ENCODE results near the gene EXOC3.

The EXOC3 gene

DNA sequence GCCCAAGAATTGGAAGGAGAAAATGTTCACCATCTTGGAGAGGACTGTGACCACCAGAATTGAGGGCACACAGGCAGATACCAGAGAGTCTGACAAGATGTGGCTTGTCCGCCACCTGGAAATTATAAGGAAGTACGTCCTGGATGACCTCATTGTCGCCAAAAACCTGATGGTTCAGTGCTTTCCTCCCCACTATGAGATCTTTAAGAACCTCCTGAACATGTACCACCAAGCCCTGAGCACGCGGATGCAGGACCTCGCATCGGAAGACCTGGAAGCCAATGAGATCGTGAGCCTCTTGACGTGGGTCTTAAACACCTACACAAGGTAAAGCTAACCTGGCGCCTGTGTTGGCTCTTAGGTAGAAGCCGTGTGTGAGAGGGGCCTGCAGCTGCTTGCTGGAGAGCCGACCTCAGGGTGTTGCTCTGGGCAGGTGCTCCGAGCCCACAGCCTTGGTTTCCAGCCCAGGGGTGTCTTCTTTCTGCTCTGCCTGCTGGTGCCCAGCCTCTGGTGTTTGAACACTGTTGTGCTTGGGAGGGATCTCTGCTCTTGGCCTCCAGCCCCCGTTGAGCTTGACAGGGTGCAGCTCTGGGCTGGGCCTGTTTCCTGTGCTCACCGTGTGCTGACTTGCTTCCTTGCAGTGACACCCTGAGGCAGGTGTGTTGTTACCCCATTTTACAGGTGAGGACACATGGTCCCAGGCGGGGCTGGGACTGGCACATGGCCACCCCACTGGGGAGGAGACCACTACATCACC is 10.9 kb downstream of the EXOC3 start:
- no peak overlapping the region for H3K4me3 ChIP-seq (replicated peaks; ENCODE audit: low read depth, low read length)
- DNase-seq (ENCODE audit: low read depth) = no peak
- TF ChIP-seq, protein P1, sequence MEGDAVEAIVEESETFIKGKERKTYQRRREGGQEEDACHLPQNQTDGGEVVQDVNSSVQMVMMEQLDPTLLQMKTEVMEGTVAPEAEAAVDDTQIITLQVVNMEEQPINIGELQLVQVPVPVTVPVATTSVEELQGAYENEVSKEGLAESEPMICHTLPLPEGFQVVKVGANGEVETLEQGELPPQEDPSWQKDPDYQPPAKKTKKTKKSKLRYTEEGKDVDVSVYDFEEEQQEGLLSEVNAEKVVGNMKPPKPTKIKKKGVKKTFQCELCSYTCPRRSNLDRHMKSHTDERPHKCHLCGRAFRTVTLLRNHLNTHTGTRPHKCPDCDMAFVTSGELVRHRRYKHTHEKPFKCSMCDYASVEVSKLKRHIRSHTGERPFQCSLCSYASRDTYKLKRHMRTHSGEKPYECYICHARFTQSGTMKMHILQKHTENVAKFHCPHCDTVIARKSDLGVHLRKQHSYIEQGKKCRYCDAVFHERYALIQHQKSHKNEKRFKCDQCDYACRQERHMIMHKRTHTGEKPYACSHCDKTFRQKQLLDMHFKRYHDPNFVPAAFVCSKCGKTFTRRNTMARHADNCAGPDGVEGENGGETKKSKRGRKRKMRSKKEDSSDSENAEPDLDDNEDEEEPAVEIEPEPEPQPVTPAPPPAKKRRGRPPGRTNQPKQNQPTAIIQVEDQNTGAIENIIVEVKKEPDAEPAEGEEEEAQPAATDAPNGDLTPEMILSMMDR (IDR thresholded peaks at IDR 0.05; ENCODE audit: low read length, missing control alignments) = no peak

DNA sequence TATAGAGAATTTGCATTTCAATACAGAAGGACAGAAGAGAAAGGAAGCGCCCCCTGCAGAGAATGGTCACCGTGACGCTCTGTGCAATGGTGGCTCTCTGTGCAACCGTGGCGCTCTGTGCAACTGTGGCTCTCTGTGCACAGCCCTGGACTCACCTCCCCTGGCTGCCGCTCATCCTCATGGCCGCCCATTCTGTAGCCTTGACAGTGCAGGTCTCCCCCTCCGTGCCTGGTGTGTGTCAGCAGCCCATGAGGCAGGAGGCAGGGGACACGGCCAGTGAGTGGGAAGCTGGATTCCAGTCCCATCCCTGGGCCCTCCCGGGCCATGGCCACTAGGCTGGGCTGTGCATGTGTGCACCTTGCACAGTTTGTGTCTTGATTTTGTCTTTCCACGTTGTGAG is 12.0 kb downstream of the EXOC3 start:
- DNase-seq (ENCODE audit: low read depth) = no peak
- TF ChIP-seq, protein P1 (IDR thresholded peaks at IDR 0.05; ENCODE audit: low read length, missing control alignments) = no peak
- H3K4me3 ChIP-seq (replicated peaks; ENCODE audit: low read depth, low read length) = no peak overlapping the region

DNA sequence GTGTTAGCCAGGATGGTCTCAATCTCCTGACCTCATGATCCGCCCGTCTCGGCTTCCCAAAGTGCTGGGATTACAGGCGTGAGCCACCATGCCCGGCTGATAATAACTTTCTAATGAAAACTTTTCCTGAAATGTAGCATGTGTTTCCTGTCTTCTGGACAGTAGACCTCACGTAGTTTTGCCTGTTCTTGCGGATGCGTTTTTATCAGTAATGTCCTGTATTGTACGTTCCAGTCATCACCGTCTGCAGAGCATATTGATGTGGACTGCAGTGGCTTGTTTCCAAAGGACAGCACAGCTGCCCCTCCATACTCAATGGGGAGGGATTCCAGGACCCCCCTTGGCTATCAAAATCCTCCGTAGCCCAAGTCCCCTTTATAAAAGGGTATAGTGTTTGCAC is 12.8 kb downstream of the EXOC3 start:
- no peak overlapping the region for H3K4me3 ChIP-seq (replicated peaks; ENCODE audit: low read depth, low read length)
- no peak for DNase-seq (ENCODE audit: low read depth)
- TF ChIP-seq, protein P1 (IDR thresholded peaks at IDR 0.05; ENCODE audit: low read length, missing control alignments) = no peak

DNA sequence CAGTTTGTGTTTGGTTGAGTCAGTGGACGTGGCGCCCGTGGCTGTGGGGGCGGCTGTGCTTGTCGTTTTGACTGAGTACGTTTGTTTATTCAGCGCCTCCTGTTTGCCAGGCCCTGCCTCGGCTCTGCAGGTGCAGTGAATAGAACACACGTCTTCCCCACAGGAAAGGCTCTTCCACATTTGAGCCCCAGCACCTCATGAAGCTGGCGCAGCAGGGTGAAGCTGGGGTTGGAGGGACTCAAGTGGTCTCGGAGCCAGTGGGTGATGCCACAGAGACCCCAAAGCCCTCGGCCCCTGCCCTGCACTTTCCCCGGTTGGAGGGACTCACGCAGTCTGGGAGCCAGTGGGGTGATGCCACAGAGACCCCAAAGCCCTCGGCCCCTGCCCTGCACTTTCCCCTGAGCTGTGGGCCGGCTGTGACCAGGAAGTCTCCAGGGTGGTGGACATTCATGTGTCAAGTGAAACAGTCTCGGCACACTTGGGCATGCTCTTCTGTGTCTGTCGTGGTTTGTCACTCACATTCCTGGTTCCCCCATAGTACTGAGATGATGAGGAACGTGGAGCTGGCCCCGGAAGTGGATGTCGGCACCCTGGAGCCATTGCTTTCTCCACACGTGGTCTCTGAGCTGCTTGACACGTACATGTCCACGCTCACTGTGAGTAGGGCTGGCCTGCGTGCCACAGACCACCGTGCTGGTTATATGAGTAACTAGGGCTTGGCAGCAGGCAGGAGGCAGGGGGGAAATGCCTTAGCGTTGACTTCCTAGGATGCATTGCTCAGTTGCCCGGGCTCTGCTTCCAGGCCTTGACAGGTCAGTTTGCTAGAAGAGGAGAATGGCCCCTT is 13.6 kb downstream of the EXOC3 start:
- H3K4me3 ChIP-seq (replicated peaks; ENCODE audit: low read depth, low read length) = no peak overlapping the region
- DNase-seq (ENCODE audit: low read depth) = no peak
- TF ChIP-seq, protein P1 (IDR thresholded peaks at IDR 0.05; ENCODE audit: low read length, missing control alignments) = no peak

DNA sequence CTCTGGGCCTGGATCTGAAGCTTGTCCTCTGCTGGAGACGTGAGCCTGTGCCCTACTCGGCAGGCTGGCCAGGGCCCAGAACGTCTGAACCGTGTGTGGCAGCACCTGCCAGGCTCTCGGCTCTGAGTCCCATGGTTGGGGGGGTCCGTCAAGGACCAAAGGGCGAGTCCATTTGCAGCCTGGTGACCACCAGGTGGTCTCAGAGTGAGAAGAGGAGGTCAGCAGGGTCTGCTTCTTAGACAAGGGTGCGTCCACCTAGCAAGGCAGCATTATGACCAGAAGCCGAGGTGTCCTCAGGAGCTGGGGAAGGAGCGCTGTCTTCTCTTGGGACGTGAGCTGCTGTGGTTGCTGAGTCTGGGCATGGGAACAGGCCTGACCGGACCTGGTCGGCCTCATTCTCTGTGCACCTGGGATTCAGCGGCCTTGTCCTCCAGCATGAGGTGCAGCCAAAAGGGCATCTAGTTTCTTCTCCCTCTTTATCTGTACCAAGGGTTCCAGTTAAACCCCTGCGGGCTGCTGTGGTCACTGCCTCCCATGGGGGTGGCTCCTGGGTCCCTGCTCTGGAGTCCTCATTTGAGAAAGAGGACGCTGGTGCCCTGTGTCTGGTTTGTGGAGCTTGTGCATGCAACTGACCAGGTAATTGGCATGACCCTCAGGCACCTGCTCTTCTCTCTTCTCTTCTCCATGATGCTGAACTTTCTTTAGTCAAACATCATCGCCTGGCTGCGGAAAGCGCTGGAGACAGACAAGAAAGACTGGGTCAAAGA is 14.4 kb downstream of the EXOC3 start:
- TF ChIP-seq, protein P1 (IDR thresholded peaks at IDR 0.05; ENCODE audit: low read length, missing control alignments) = no peak
- H3K4me3 ChIP-seq (replicated peaks; ENCODE audit: low read depth, low read length) = no peak overlapping the region
- no peak for DNase-seq (ENCODE audit: low read depth)

DNA sequence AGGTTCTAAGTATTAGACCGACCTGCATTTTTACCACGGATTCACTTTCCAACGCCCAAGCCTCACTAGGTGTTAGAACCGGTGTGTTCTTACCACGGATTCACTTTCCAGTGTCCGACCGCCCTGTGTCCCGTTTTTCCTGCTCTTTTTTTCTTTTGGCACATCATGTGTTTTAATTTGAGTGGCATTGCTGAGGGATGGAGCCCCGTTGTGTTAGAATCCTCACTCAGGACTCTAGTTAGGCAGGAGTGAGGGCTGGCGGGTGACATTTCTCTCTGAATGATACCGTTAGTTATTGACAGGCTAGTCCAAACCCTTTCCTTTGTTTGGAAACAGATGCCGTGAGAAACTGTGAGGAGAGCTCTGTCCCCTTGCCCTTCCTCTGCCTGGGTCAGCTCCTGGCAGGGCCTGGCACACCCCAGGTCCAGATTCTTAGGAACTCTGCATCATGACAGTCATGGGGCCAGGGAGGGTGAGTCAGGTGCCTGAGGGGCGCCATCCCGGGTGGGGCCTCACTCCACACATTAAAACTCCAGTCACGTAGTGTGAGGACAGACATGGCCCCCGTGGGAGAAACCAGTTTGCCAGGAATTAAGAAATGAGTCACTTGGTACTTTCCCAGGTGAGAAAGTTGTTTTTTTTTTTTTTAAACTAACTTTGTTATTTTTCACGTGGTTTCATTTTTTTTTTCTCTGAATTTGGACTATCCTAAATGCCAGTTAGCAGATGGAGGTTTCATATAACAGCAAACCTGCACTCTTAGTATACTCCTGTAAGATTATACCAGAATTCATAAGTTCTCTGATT is 15.8 kb downstream of the EXOC3 start:
- peak; percentile 45 for DNase-seq (ENCODE audit: low read depth)
- H3K4me3 ChIP-seq (replicated peaks; ENCODE audit: low read depth, low read length) = no peak overlapping the region
- TF ChIP-seq, protein P1 (IDR thresholded peaks at IDR 0.05; ENCODE audit: low read length, missing control alignments) = no peak
